Lung (tissue), 12 donors: ENCODE measurements around the gene ADGRG6. TPM values are rescaled to one million over a fixed set of nuclear protein-coding genes. Genes with fewer than 3 reads are reported as not detected.

Source experiments
- ATAC-seq: fragments of 200-7000 bp; cut with Tn5 transposase; one replicate; pipeline ENCODE4 v1.9.1; 2020; ENCODE audit warnings: moderate number of reproducible peaks; ENCODE audit not compliant: insufficient read depth, low FRiP score
- DNase-seq, 3 donors: peaks; one replicate each; pipeline ENCODE4 v3.0.0-alpha.2; 2013 to 2017
- H3K27ac ChIP-seq, 2 donors: one replicate each; pipeline ENCODE4 v1.5.1; 2013; ENCODE audit warnings: mild to moderate bottlenecking in 2 of 2, moderate library complexity in 2 of 2, control low read depth in 1 of 2, inconsistent platforms in 1 of 2, low read depth in 1 of 2, low read length in 1 of 2
- H3K27me3 ChIP-seq, 3 donors: one replicate each; pipeline ENCODE4 v1.5.1; 2013; ENCODE audit warnings: low read length in 2 of 3; ENCODE audit not compliant: control insufficient read depth in 3 of 3, insufficient read depth in 3 of 3
- H3K36me3 ChIP-seq, 4 donors: one replicate each; pipeline ENCODE4 v1.5.1; 2013; ENCODE audit warnings: low read length in 4 of 4, mild to moderate bottlenecking in 1 of 4, moderate library complexity in 1 of 4; ENCODE audit not compliant: control insufficient read depth in 4 of 4, insufficient read depth in 4 of 4
- H3K4me1 ChIP-seq, 5 donors: one replicate each; pipeline ENCODE4 v1.5.1; 2013; ENCODE audit warnings: low read length in 5 of 5, mild to moderate bottlenecking in 2 of 5, moderate library complexity in 1 of 5; ENCODE audit not compliant: control insufficient read depth in 5 of 5, insufficient read depth in 5 of 5
- H3K4me3 ChIP-seq: one replicate; pipeline ENCODE4 v1.5.1; 2013; ENCODE audit warnings: mild to moderate bottlenecking, control low read depth, moderate library complexity
- H3K9ac ChIP-seq, 2 donors: one replicate each; pipeline ENCODE4 v1.5.1; 2013; ENCODE audit warnings: low read length in 2 of 2, control low read depth in 1 of 2; ENCODE audit not compliant: insufficient read depth in 1 of 2
- H3K9me3 ChIP-seq, 4 donors: one replicate each; pipeline ENCODE4 v1.5.1; 2013; ENCODE audit warnings: low read length in 3 of 4, mild to moderate bottlenecking in 1 of 4, moderate library complexity in 1 of 4; ENCODE audit not compliant: control insufficient read depth in 4 of 4, insufficient read depth in 3 of 4
- WGBS, 2 donors: extraction: QIAGEN DNeasy Blood & Tissue Kit; methylation state at CpG; one replicate each; pipeline ENCODE4 v1.1.7; 2013; 5-methylcytosine and 5-hydroxymethylcytosine counted together
- polyA plus RNA-seq, 2 donors: library from polyadenylated mRNA; stranded (reverse); fragments of 200-250 nt; gene quantifications; one replicate each; pipeline ENCODE4 v1.2.1, GENCODE V29; 2013
- total RNA-seq, 2 donors: library from RNA; depleted of rRNA in 1 of 2; stranded (reverse); fragments of >200 nt in 1 of 2; gene quantifications; one replicate each; pipeline ENCODE4 v1.2.1, GENCODE V29; 2014 to 2021
- TF ChIP-seq, protein P1 (sequence below): IDR thresholded peaks from 2 replicates; pipeline ENCODE4 v1.5.1; 2012; ENCODE audit warnings: mild to moderate bottlenecking; ENCODE audit errors: control extremely low read depth, extremely low read depth
- donor health status: control.
- donor health status: control.
- donor health status: Bipolar disorder and iron deficiency.
- donor health status: healthy.
- donor health status: DM: yes; HTN: yes; CAD: no.

Gene ADGRG6
- total and polyA plus RNA-seq, 4 donors, result 6.4 to 177 (median 12.9) TPM

DNA sequence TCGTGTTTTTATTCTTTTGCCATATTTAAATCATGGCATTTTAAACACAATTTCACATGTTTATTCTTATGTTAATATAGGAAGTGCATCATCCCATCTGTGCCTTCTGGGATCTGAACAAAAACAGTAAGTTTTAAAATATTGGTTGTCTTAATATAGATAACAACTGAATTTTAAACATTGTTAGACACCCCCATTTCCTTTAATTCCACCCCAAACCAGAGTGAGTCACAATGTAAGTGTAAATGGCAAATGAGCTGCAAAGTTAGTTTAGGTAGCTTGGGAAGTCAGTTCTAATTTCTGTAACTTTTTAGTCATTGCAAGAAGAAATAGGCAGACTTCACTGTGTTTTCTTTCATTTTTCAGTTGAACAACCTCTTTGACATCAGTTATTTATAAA, 108.0 kb downstream of the ADGRG6 start:
- TF ChIP-seq, protein P1, sequence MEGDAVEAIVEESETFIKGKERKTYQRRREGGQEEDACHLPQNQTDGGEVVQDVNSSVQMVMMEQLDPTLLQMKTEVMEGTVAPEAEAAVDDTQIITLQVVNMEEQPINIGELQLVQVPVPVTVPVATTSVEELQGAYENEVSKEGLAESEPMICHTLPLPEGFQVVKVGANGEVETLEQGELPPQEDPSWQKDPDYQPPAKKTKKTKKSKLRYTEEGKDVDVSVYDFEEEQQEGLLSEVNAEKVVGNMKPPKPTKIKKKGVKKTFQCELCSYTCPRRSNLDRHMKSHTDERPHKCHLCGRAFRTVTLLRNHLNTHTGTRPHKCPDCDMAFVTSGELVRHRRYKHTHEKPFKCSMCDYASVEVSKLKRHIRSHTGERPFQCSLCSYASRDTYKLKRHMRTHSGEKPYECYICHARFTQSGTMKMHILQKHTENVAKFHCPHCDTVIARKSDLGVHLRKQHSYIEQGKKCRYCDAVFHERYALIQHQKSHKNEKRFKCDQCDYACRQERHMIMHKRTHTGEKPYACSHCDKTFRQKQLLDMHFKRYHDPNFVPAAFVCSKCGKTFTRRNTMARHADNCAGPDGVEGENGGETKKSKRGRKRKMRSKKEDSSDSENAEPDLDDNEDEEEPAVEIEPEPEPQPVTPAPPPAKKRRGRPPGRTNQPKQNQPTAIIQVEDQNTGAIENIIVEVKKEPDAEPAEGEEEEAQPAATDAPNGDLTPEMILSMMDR, result no peak
- H3K27me3 ChIP-seq, result no peaks in the 10 kb centered on the region
- WGBS, 2 donors, result 76 to 86% methylated on average over 1 of the region's 1 CpG
- ATAC-seq (no peak), DNase-seq (no peak)
- no peak overlapping the region for H3K9ac ChIP-seq
- H3K4me3 ChIP-seq, result no peak overlapping the region
- peaks cover 0 to 21% (median 0%) of the 10 kb centered on the region in 5 donors for H3K4me1 ChIP-seq
- H3K36me3 ChIP-seq, result peaks cover 0 to 22% (median 6%) of the 10 kb centered on the region in 4 donors
- no peaks in the 10 kb centered on the region for H3K9me3 ChIP-seq
- H3K27ac ChIP-seq, result no peak overlapping the region

DNA sequence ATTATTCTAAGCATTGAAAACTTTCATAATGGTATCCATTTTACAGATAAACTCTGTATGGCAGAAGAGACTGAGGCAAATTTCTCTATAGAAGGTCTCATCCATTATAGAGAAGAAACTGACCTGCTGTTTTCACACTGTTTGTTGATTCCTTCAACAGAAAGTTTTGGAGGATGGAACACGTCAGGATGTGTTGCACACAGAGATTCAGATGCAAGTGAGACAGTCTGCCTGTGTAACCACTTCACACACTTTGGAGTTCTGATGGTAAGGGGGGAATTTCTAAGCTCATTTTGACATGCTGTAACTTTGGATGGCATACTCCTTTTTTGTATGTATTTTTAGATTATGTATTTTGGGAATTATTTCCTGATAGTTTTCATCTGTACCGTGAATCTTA, 109.3 kb downstream of the ADGRG6 start:
- WGBS, 2 donors, result 92 to 94% methylated on average over 2 of the region's 2 CpGs
- TF ChIP-seq, protein P1, result no peak

DNA sequence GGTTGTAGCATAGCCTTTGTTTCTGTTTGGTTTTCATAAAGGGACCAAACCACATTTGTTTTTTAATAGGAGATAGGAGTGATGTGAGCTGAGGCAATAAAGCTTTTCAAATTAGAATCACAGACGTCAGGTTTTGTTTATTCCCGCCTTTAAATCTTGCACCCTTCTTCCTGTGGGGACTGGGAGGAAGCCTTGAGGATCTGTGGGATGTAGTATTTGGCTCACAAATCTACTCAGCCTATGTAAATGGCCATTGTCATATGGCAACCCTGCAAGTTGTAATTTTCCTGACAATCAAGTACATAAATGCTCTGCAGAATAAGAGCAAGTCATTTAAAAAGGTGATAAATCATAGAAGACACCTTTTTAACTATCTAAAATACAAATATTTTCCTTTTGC, 110.4 kb downstream of the ADGRG6 start:
- WGBS, 2 donors, result 52 to 73% methylated on average over 2 of the region's 2 CpGs
- Histone ChIP-seq H3K9ac (no peak overlapping the region), H3K27me3 (no peaks in the 10 kb centered on the region), H3K4me3 (no peak overlapping the region), H3K9me3 (no peaks in the 10 kb centered on the region), H3K27ac (no peak overlapping the region), H3K36me3 (peaks cover 0 to 29% (median 10%) of the 10 kb centered on the region in 4 donors), H3K4me1 (peaks cover 0 to 15% (median 3%) of the 10 kb centered on the region in 5 donors)
- no peak for DNase-seq
- no peak for ATAC-seq
- TF ChIP-seq, protein P1, result no peak

More for the DNA sequence above, 109.3 kb downstream of the ADGRG6 start:
- Histone ChIP-seq H3K36me3 (peaks cover 0 to 27% (median 10%) of the 10 kb centered on the region in 4 donors), H3K9ac (no peak overlapping the region), H3K4me3 (no peak overlapping the region), H3K9me3 (no peaks in the 10 kb centered on the region), H3K27ac (no peak overlapping the region), H3K27me3 (no peaks in the 10 kb centered on the region), H3K4me1 (peaks cover 0 to 15% (median 0%) of the 10 kb centered on the region in 5 donors)
- DNase-seq, result no peak
- no peak for ATAC-seq

DNA sequence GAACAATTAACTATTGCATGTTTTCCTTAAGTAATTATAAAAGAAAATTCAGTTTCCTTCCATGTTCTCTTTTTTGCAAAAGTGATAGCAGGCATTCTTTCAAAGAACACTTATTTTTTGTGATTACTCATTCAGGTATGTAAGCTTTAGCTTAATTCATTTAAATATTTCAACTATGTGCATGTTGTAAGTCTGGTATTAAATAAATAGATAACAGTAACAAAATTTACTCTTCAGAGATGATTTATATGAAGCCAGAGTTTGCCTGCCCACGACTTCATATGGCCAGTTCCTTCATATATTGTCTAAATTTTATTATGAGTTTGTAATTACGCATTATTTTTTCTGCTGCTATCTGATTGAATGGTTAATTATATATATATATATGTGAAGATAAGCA, 110.9 kb downstream of the ADGRG6 start:
- ATAC-seq (no peak), DNase-seq (no peak)
- Histone ChIP-seq H3K9ac (no peak overlapping the region), H3K27ac (no peak overlapping the region), H3K36me3 (peaks cover 0 to 32% (median 10%) of the 10 kb centered on the region in 4 donors), H3K27me3 (no peaks in the 10 kb centered on the region), H3K9me3 (no peaks in the 10 kb centered on the region), H3K4me1 (peaks cover 0 to 13% (median 3%) of the 10 kb centered on the region in 5 donors), H3K4me3 (no peak overlapping the region)
- TF ChIP-seq, protein P1, result no peak
- 90 to 95% methylated on average over 2 of the region's 2 CpGs for WGBS, 2 donors
